NCI-H128 (cell line): Measurements from ENCODE around the gene RAB27A.
"Not testable (repeated sequence)": the region's sequence is repeated elsewhere in the genome, so short reads cannot be mapped to it uniquely, and the experiment has no call there.

ENCODE experiments used
- DNase-seq: peaks from one replicate; lab custom pipeline; 2025; ENCODE audit not compliant: unreplicated experiment; lab: John Stamatoyannopoulos, UW

The RAB27A gene

GRCh38 chr15:55252201-55252600 is 37.4 kb downstream of the RAB27A start:
- not testable (repeated sequence) for DNase-seq

GRCh38 chr15:55250941-55251340 is 38.7 kb downstream of the RAB27A start:
- no peak for DNase-seq

- DNase-seq, result no peak
Measured at GRCh38 chr15:55250392-55250791, 39.2 kb downstream of the RAB27A start.

GRCh38 chr15:55249885-55250284 is 39.7 kb downstream of the RAB27A start:
- DNase-seq, result not testable (repeated sequence)

- DNase-seq, result no peak
Measured at GRCh38 chr15:55248895-55249294, 40.7 kb downstream of the RAB27A start.

GRCh38 chr15:55247766-55248427 is 41.7 kb downstream of the RAB27A start:
- no peak for DNase-seq

- no peak for DNase-seq
Measured at GRCh38 chr15:55247311-55247710, 42.3 kb downstream of the RAB27A start.

- no peak for DNase-seq
Measured at GRCh38 chr15:55246567-55246966, 43.0 kb downstream of the RAB27A start.

GRCh38 chr15:55245059-55245458 is 44.6 kb downstream of the RAB27A start:
- DNase-seq, result no peak

- DNase-seq, result no peak
Measured at GRCh38 chr15:55241891-55242290, 47.7 kb downstream of the RAB27A start.

GRCh38 chr15:55241186-55241585 is 48.4 kb downstream of the RAB27A start:
- DNase-seq, result no peak

- no peak for DNase-seq
Measured at GRCh38 chr15:55240125-55240760, 49.4 kb downstream of the RAB27A start.

- no peak for DNase-seq
Measured at GRCh38 chr15:55239440-55240124, 50.0 kb downstream of the RAB27A start.

- DNase-seq, result no peak
Measured at GRCh38 chr15:55238877-55239276, 50.7 kb downstream of the RAB27A start.

GRCh38 chr15:55237219-55238130 is 52.1 kb downstream of the RAB27A start:
- DNase-seq, result no peak

GRCh38 chr15:55235546-55236036 is 54.0 kb downstream of the RAB27A start:
- DNase-seq, result no peak

- no peak for DNase-seq
Measured at GRCh38 chr15:55234800-55235104, 54.9 kb downstream of the RAB27A start.

GRCh38 chr15:55234104-55234799 is 55.4 kb downstream of the RAB27A start:
- no peak for DNase-seq

- no peak for DNase-seq
Measured at GRCh38 chr15:55231455-55231854, 58.2 kb downstream of the RAB27A start.

GRCh38 chr15:55230953-55231352 is 58.7 kb downstream of the RAB27A start:
- no peak for DNase-seq
